ENCODE measurements around the gene CST6.

- TF ChIP-seq CTCF (IDR thresholded peaks at IDR 0.05), result no peak
- TF ChIP-seq POLR2A (IDR thresholded peaks at IDR 0.05), result no peak
These were observed 32.9 kb downstream of the CST6 start for GRCh38 chr11:66044757-66045156.

Measured in lower leg skin (tissue), 3 donors.